ENCODE data around the gene SCYGR3.

Gene SCYGR3

GRCh38 chr2:227579791-227580190 is 34.8 kb downstream of the SCYGR3 start:
- DNase-seq (ENCODE audit: low spot score) = no peak

GRCh38 chr2:227578642-227579041 is 36.0 kb downstream of the SCYGR3 start:
- TF ChIP-seq, protein P1, sequence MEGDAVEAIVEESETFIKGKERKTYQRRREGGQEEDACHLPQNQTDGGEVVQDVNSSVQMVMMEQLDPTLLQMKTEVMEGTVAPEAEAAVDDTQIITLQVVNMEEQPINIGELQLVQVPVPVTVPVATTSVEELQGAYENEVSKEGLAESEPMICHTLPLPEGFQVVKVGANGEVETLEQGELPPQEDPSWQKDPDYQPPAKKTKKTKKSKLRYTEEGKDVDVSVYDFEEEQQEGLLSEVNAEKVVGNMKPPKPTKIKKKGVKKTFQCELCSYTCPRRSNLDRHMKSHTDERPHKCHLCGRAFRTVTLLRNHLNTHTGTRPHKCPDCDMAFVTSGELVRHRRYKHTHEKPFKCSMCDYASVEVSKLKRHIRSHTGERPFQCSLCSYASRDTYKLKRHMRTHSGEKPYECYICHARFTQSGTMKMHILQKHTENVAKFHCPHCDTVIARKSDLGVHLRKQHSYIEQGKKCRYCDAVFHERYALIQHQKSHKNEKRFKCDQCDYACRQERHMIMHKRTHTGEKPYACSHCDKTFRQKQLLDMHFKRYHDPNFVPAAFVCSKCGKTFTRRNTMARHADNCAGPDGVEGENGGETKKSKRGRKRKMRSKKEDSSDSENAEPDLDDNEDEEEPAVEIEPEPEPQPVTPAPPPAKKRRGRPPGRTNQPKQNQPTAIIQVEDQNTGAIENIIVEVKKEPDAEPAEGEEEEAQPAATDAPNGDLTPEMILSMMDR (IDR thresholded peaks at IDR 0.05; ENCODE audit: extremely low read depth, missing control alignments) = no peak
- DNase-seq (ENCODE audit: low spot score) = no peak

More at GRCh38 chr2:227579791-227580190, 34.8 kb downstream of the SCYGR3 start:
- TF ChIP-seq, protein P1 (IDR thresholded peaks at IDR 0.05; ENCODE audit: extremely low read depth, missing control alignments) = no peak

- TF ChIP-seq, protein P1 (IDR thresholded peaks at IDR 0.05; ENCODE audit: extremely low read depth, missing control alignments) = no peak
- no peak for DNase-seq (ENCODE audit: low spot score)
These were observed 37.1 kb downstream of the SCYGR3 start for GRCh38 chr2:227577555-227577954.

DNA sequence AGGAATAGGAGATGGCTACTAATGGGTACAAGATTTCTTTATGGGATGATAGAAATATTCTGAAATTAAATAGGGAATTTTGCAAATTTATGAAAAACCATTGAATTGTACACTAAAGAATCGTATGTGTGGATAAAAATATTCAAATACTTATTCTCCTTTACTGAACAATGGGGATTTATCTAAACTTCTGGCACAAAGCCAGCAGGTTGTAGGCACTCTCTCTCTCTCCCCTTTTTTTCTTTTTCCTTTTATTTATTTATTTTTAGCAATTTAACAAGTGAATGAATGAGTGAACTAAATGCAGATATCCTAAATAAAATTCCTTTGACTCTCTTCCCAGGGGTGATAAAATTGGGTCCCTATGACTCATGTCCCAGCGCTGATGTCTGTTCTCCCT is 37.8 kb downstream of the SCYGR3 start:
- DNase-seq (ENCODE audit: low spot score) = no peak
- TF ChIP-seq, protein P1 (IDR thresholded peaks at IDR 0.05; ENCODE audit: extremely low read depth, missing control alignments) = no peak

DNA sequence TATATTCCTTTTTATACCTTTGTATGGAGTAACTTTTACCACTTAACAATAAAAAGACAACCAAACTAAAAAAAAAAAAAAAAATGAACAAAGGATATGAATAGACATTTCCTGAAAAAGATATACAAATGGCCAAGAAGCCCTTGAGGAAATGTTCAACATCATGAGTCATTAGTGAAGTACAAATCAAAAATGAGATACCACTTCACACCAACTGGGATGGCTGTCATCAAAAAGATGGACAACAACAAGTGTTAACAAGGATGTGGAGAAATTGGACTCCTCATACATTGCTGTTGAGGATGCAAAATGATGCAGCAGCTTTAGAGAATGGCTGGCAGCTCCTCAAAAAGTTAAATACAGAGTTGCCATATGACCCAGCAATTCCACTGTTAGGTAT is 38.5 kb downstream of the SCYGR3 start:
- no peak for DNase-seq (ENCODE audit: low spot score)
- TF ChIP-seq, protein P1 (IDR thresholded peaks at IDR 0.05; ENCODE audit: extremely low read depth, missing control alignments) = no peak

DNA sequence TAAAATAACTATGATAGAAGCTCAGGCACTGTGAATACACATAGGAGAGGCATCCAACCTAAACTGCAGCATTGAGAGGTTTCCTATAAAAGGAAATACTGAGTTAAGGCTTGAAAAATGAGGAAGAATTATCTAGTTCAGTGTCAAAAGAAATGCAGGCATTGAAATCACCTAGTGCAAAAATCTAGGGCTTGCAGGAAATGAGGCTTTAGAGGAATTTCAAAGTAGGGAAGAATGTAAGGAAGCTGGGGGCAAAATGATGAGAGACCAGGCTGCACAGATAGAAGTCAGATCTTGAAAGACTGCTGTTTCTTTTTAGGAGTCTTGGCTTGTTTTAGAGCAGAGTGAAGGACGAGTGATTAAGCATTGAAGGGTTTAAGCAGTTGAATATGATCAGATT is 44.0 kb downstream of the SCYGR3 start:
- TF ChIP-seq, protein P1 (IDR thresholded peaks at IDR 0.05; ENCODE audit: extremely low read depth, missing control alignments) = no peak
- no peak for DNase-seq (ENCODE audit: low spot score)

DNA sequence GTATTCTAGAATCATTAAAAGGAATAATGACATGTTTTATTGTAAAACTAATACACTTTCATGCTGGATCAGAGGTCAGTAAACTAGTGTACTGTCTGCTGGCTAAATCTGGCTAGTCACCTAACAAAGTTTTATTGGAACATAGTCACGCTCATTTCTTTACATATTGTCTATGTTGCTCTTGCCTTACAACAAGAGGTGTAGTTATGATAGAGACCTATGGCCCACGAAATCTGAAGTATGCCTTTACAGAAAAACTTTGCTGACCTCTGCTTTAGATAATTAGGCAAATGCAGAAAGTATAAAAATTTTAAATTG is 45.8 kb downstream of the SCYGR3 start:
- TF ChIP-seq, protein P1 (IDR thresholded peaks at IDR 0.05; ENCODE audit: extremely low read depth, missing control alignments) = no peak

More for the DNA sequence above, 45.8 kb downstream of the SCYGR3 start:
- DNase-seq (ENCODE audit: low spot score) = no peak
